ENCODE data around the gene EPN2.

DNA sequence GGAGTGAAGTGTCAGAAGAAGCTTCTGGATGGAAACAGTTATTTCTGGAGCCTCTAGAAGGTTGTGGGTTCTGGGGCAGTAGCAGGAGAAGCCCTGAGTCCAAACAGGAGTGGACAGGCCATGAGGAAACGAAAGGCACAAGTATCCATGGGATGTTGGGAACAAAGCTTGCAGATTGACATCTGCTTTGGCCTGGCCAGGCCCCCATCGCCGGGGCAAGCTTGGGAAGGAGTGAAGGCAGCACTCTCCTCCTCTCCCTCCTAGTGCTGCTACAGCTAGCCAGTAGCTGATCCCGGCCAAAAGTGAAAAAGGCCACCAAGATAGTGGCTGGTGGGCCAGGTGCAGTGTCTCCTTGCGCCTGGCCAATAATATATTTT is 85.0 kb downstream of the EPN2 start:
- TF ChIP-seq, protein P1, sequence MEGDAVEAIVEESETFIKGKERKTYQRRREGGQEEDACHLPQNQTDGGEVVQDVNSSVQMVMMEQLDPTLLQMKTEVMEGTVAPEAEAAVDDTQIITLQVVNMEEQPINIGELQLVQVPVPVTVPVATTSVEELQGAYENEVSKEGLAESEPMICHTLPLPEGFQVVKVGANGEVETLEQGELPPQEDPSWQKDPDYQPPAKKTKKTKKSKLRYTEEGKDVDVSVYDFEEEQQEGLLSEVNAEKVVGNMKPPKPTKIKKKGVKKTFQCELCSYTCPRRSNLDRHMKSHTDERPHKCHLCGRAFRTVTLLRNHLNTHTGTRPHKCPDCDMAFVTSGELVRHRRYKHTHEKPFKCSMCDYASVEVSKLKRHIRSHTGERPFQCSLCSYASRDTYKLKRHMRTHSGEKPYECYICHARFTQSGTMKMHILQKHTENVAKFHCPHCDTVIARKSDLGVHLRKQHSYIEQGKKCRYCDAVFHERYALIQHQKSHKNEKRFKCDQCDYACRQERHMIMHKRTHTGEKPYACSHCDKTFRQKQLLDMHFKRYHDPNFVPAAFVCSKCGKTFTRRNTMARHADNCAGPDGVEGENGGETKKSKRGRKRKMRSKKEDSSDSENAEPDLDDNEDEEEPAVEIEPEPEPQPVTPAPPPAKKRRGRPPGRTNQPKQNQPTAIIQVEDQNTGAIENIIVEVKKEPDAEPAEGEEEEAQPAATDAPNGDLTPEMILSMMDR (IDR thresholded peaks at IDR 0.05; ENCODE audit: low read depth, low read length, missing input control) = no peak
- TF ChIP-seq, protein P2, sequence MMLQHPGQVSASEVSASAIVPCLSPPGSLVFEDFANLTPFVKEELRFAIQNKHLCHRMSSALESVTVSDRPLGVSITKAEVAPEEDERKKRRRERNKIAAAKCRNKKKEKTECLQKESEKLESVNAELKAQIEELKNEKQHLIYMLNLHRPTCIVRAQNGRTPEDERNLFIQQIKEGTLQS (IDR thresholded peaks at IDR 0.05) = no peak
- no peak for TF ChIP-seq GABPA (IDR thresholded peaks at IDR 0.05 in 1 of 2, conservative IDR thresholded peaks at IDR 0.05 in 1 of 2)
- TF ChIP-seq, protein P3, sequence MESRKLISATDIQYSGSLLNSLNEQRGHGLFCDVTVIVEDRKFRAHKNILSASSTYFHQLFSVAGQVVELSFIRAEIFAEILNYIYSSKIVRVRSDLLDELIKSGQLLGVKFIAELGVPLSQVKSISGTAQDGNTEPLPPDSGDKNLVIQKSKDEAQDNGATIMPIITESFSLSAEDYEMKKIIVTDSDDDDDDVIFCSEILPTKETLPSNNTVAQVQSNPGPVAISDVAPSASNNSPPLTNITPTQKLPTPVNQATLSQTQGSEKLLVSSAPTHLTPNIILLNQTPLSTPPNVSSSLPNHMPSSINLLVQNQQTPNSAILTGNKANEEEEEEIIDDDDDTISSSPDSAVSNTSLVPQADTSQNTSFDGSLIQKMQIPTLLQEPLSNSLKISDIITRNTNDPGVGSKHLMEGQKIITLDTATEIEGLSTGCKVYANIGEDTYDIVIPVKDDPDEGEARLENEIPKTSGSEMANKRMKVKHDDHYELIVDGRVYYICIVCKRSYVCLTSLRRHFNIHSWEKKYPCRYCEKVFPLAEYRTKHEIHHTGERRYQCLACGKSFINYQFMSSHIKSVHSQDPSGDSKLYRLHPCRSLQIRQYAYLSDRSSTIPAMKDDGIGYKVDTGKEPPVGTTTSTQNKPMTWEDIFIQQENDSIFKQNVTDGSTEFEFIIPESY (IDR thresholded peaks at IDR 0.05) = no peak
- no peak for TF ChIP-seq HNF4A (conservative IDR thresholded peaks at IDR 0.05)
- TF ChIP-seq, protein P4, sequence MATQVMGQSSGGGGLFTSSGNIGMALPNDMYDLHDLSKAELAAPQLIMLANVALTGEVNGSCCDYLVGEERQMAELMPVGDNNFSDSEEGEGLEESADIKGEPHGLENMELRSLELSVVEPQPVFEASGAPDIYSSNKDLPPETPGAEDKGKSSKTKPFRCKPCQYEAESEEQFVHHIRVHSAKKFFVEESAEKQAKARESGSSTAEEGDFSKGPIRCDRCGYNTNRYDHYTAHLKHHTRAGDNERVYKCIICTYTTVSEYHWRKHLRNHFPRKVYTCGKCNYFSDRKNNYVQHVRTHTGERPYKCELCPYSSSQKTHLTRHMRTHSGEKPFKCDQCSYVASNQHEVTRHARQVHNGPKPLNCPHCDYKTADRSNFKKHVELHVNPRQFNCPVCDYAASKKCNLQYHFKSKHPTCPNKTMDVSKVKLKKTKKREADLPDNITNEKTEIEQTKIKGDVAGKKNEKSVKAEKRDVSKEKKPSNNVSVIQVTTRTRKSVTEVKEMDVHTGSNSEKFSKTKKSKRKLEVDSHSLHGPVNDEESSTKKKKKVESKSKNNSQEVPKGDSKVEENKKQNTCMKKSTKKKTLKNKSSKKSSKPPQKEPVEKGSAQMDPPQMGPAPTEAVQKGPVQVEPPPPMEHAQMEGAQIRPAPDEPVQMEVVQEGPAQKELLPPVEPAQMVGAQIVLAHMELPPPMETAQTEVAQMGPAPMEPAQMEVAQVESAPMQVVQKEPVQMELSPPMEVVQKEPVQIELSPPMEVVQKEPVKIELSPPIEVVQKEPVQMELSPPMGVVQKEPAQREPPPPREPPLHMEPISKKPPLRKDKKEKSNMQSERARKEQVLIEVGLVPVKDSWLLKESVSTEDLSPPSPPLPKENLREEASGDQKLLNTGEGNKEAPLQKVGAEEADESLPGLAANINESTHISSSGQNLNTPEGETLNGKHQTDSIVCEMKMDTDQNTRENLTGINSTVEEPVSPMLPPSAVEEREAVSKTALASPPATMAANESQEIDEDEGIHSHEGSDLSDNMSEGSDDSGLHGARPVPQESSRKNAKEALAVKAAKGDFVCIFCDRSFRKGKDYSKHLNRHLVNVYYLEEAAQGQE (IDR thresholded peaks at IDR 0.05) = no peak
- no peak for TF ChIP-seq TAF1 (conservative IDR thresholded peaks at IDR 0.05)
- TF ChIP-seq, protein P5, sequence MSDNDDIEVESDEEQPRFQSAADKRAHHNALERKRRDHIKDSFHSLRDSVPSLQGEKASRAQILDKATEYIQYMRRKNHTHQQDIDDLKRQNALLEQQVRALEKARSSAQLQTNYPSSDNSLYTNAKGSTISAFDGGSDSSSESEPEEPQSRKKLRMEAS (IDR thresholded peaks at IDR 0.05) = no peak
- TF ChIP-seq FOXA1 (IDR thresholded peaks at IDR 0.05) = no peak
- no peak for TF ChIP-seq YY1 (IDR thresholded peaks at IDR 0.05)
- TF ChIP-seq JUND (IDR thresholded peaks at IDR 0.05) = no peak

Data from liver (tissue), 3 donors.